ENCODE data around the gene PARVA. TPM values are rescaled to one million over a fixed set of nuclear protein-coding genes. Genes with fewer than 3 reads are reported as not detected.

Gene PARVA
- total and polyA plus RNA-seq, 2 experiments from 2014 or later: 37.4 to 46.2 TPM

GRCh38 chr11:12330485-12331231, 46.7 kb upstream of the PARVA start:
- Histone ChIP-seq H3K9me3 (ENCODE audit: low read depth) (no peaks in the 10 kb centered on the region), H2AFZ (no peak overlapping the region), H3K27me3 (no peaks in the 10 kb centered on the region), H3K27ac (peak overlapping the region; percentile 45), H4K20me1 (ENCODE audit: insufficient read depth, poor library complexity, severe bottlenecking) (no peaks in the 10 kb centered on the region), H3K79me2 (no peaks in the 10 kb centered on the region), H3K36me3 (replicated peaks; ENCODE audit: insufficient read depth, low read depth) (no peaks in the 10 kb centered on the region), H3K4me1 (ENCODE audit: insufficient read depth) (no peaks in the 10 kb centered on the region), H3K4me2 (no peak overlapping the region), H3K4me3 (no peak overlapping the region), H3K9me2 (replicated peaks; ENCODE audit: insufficient read depth) (no peaks in the 10 kb centered on the region)
- TF ChIP-seq CTCF (IDR thresholded peaks at IDR 0.05; ENCODE audit: poor library complexity): no peak
- TF ChIP-seq EZH2phosphoT487 (IDR thresholded peaks at IDR 0.05; ENCODE audit: low read depth, severe bottlenecking, unreplicated experiment): no peak
- TF ChIP-seq EZH2 (IDR thresholded peaks at IDR 0.05; ENCODE audit: borderline replicate concordance): no peak
- WGBS (ENCODE audit: low lambda C conversion rate, missing lambda C conversion rate): 57% methylated on average over 7 of the region's 7 CpGs
- no peak for DNase-seq (ENCODE audit: low spot score)

GRCh38 chr11:12331239-12331874, 46.0 kb upstream of the PARVA start:
- Histone ChIP-seq H2AFZ (no peak overlapping the region), H3K9me2 (replicated peaks; ENCODE audit: insufficient read depth) (no peaks in the 10 kb centered on the region), H3K36me3 (replicated peaks; ENCODE audit: insufficient read depth, low read depth) (no peaks in the 10 kb centered on the region), H3K4me1 (ENCODE audit: insufficient read depth) (no peaks in the 10 kb centered on the region), H3K4me2 (no peak overlapping the region), H3K27me3 (no peaks in the 10 kb centered on the region), H3K27ac (peak overlapping the region; percentile 19), H3K79me2 (no peaks in the 10 kb centered on the region), H3K4me3 (no peak overlapping the region), H4K20me1 (ENCODE audit: insufficient read depth, poor library complexity, severe bottlenecking) (no peaks in the 10 kb centered on the region), H3K9me3 (ENCODE audit: low read depth) (no peaks in the 10 kb centered on the region)
- DNase-seq (ENCODE audit: low spot score): peak; percentile 92
- TF ChIP-seq CTCF (IDR thresholded peaks at IDR 0.05; ENCODE audit: poor library complexity) (peak; percentile 89), EZH2 (IDR thresholded peaks at IDR 0.05; ENCODE audit: borderline replicate concordance) (no peak), EZH2phosphoT487 (IDR thresholded peaks at IDR 0.05; ENCODE audit: low read depth, severe bottlenecking, unreplicated experiment) (no peak)
- 11% methylated on average over 7 of the region's 7 CpGs for WGBS (ENCODE audit: low lambda C conversion rate, missing lambda C conversion rate)

GRCh38 chr11:12343526-12343925, 33.8 kb upstream of the PARVA start:
- Histone ChIP-seq H3K9me2 (replicated peaks; ENCODE audit: insufficient read depth) (no peaks in the 10 kb centered on the region), H3K9me3 (ENCODE audit: low read depth) (no peaks in the 10 kb centered on the region), H3K79me2 (no peaks in the 10 kb centered on the region), H4K20me1 (ENCODE audit: insufficient read depth, poor library complexity, severe bottlenecking) (no peaks in the 10 kb centered on the region), H3K27ac (no peak overlapping the region), H3K27me3 (no peaks in the 10 kb centered on the region), H3K4me3 (no peak overlapping the region), H3K36me3 (replicated peaks; ENCODE audit: insufficient read depth, low read depth) (no peaks in the 10 kb centered on the region), H3K4me1 (ENCODE audit: insufficient read depth) (no peaks in the 10 kb centered on the region), H2AFZ (no peak overlapping the region), H3K4me2 (no peak overlapping the region)
- 79% methylated on average over 6 of the region's 6 CpGs for WGBS (ENCODE audit: low lambda C conversion rate, missing lambda C conversion rate)
- no peak for DNase-seq (ENCODE audit: low spot score)
- TF ChIP-seq EZH2phosphoT487 (IDR thresholded peaks at IDR 0.05; ENCODE audit: low read depth, severe bottlenecking, unreplicated experiment) (no peak), CTCF (IDR thresholded peaks at IDR 0.05; ENCODE audit: poor library complexity) (no peak), EZH2 (IDR thresholded peaks at IDR 0.05; ENCODE audit: borderline replicate concordance) (no peak)
